H9 (cell line): ENCODE data around the gene CREB5. TPM values are rescaled to one million over a fixed set of nuclear protein-coding genes. Genes with fewer than 3 reads are reported as not detected.
A peak's percentile ranks its signal among the peaks of the same experiment; 100 is the strongest.

Source experiments
- DNase-seq: peaks from one replicate; pipeline ENCODE4 v3.0.0-alpha.2; 2017
- H2AFZ ChIP-seq: one replicate; pipeline ENCODE4 v1.6.1; 2013; ENCODE audit warnings: mild to moderate bottlenecking, low read length, control low read depth, moderate library complexity
- H2AK5ac ChIP-seq: 2 replicates; pipeline ENCODE4 v1.6.1; 2013; ENCODE audit warnings: low read length, control low read depth, mixed read lengths; ENCODE audit not compliant: insufficient read length
- H2BK120ac ChIP-seq: one replicate; pipeline ENCODE4 v1.6.1; 2013; ENCODE audit warnings: low read depth, mild to moderate bottlenecking, low read length, control low read depth, inconsistent platforms; ENCODE audit not compliant: poor library complexity, severe bottlenecking
- H2BK12ac ChIP-seq: 2 replicates; pipeline ENCODE4 v1.6.1; 2013; ENCODE audit warnings: low read length, control low read depth, mixed read lengths, low read depth; ENCODE audit not compliant: insufficient read length
- H2BK15ac ChIP-seq: 2 replicates; pipeline ENCODE4 v1.6.1; 2013; ENCODE audit warnings: low read depth, low read length, control low read depth
- H2BK20ac ChIP-seq: one replicate; pipeline ENCODE4 v1.6.1; 2013; ENCODE audit warnings: low read depth, mild to moderate bottlenecking, low read length, control low read depth, inconsistent platforms; ENCODE audit not compliant: poor library complexity, severe bottlenecking
- H2BK5ac ChIP-seq: 2 replicates; pipeline ENCODE4 v1.6.1; 2013; ENCODE audit warnings: low read length, control low read depth, mixed read lengths; ENCODE audit not compliant: insufficient read length
- H3K14ac ChIP-seq: 2 replicates; pipeline ENCODE4 v1.6.1; 2013; ENCODE audit warnings: low read length, control low read depth; ENCODE audit not compliant: insufficient read depth
- H3K18ac ChIP-seq: 2 replicates; pipeline ENCODE4 v1.6.1; 2013; ENCODE audit warnings: low read depth, mild to moderate bottlenecking, mixed read lengths, low read length, control low read depth; ENCODE audit not compliant: insufficient read length
- H3K23ac ChIP-seq: 2 replicates; pipeline ENCODE4 v1.6.1; 2013; ENCODE audit warnings: low read length, control low read depth, mixed read lengths, low read depth; ENCODE audit not compliant: insufficient read length
- H3K23me2 ChIP-seq: 2 replicates; pipeline ENCODE4 v1.6.1; 2013; ENCODE audit warnings: low read depth, mild to moderate bottlenecking, mixed read lengths, low read length, control low read depth; ENCODE audit not compliant: insufficient read length, poor library complexity, severe bottlenecking
- H3K27ac ChIP-seq: 2 replicates; pipeline ENCODE4 v1.5.1; 2013; ENCODE audit warnings: low read length, control low read depth, mixed read lengths, low read depth; ENCODE audit not compliant: insufficient read length
- H3K27me3 ChIP-seq: 2 replicates; pipeline ENCODE4 v1.6.1; 2013; ENCODE audit warnings: low read length, control low read depth, inconsistent platforms; ENCODE audit not compliant: insufficient read depth
- H3K4ac ChIP-seq: 2 replicates; pipeline ENCODE4 v1.6.1; 2013; ENCODE audit warnings: low read depth, mild to moderate bottlenecking, control low read depth, inconsistent platforms, low read length, moderate library complexity
- H3K4me1 ChIP-seq: 2 replicates; pipeline ENCODE4 v1.6.1; 2013; ENCODE audit warnings: low read length, control low read depth, inconsistent platforms; ENCODE audit not compliant: insufficient read depth
- H3K4me2 ChIP-seq: 2 replicates; pipeline ENCODE4 v1.6.1; 2013; ENCODE audit warnings: low read length, control low read depth, mixed read lengths; ENCODE audit not compliant: insufficient read length, insufficient read depth
- H3K56ac ChIP-seq: 2 replicates; pipeline ENCODE4 v1.6.1; 2013; ENCODE audit warnings: low read depth, mild to moderate bottlenecking, mixed read lengths, low read length, control low read depth; ENCODE audit not compliant: insufficient read length
- H3K79me1 ChIP-seq: 2 replicates; pipeline ENCODE4 v1.6.1; 2013; ENCODE audit warnings: low read depth, mild to moderate bottlenecking, moderate library complexity, low read length, control low read depth, inconsistent platforms; ENCODE audit not compliant: insufficient read depth, poor library complexity, severe bottlenecking
- H3K79me2 ChIP-seq: 2 replicates; pipeline ENCODE4 v1.6.1; 2013; ENCODE audit warnings: low read length, control low read depth, inconsistent platforms; ENCODE audit not compliant: insufficient read depth
- H3K9ac ChIP-seq: 2 replicates; pipeline ENCODE4 v1.6.1; 2013; ENCODE audit warnings: low read length, control low read depth, mixed read lengths; ENCODE audit not compliant: insufficient read length; ENCODE audit errors: extremely low read depth
- H3K9me3 ChIP-seq: one replicate; pipeline ENCODE4 v1.6.1; 2013; ENCODE audit warnings: low read depth, low read length, inconsistent platforms; ENCODE audit not compliant: control insufficient read depth
- H3T11ph ChIP-seq: one replicate; pipeline ENCODE4 v1.6.1; 2013; ENCODE audit warnings: mild to moderate bottlenecking, low read length, control low read depth, inconsistent platforms
- H4K20me1 ChIP-seq: one replicate; pipeline ENCODE4 v1.6.1; 2013; ENCODE audit not compliant: control insufficient read depth, insufficient read length, insufficient read depth
- H4K5ac ChIP-seq: 2 replicates; pipeline ENCODE4 v1.6.1; 2013; ENCODE audit warnings: low read depth, mild to moderate bottlenecking, mixed read lengths, low read length, control low read depth; ENCODE audit not compliant: insufficient read length
- H4K8ac ChIP-seq: replicated peaks from 2 replicates; pipeline ENCODE4 v1.6.1; 2013; ENCODE audit warnings: low read length, control low read depth, mixed read lengths, low read depth; ENCODE audit not compliant: insufficient read length
- H4K91ac ChIP-seq: 2 replicates; pipeline ENCODE4 v1.6.1; 2013; ENCODE audit warnings: low read depth, mild to moderate bottlenecking, moderate library complexity, mixed read lengths, low read length, control low read depth; ENCODE audit not compliant: insufficient read length
- H3K27ac Mint-ChIP-seq, 3 experiments: 2 replicates in 2 of 3; 3 replicates in 1 of 3; pipeline ENCODE4 v1.8.0; 2020 to 2021; ENCODE audit warnings: mixed read lengths in 3 of 3, mild to moderate bottlenecking in 1 of 3, moderate library complexity in 1 of 3
- H3K27me3 Mint-ChIP-seq: 2 replicates; pipeline ENCODE4 v1.8.0; 2021; ENCODE audit warnings: low read depth, mild to moderate bottlenecking, moderate library complexity, mixed read lengths
- H3K36me3 Mint-ChIP-seq, 3 experiments: 2 replicates in 2 of 3; 3 replicates in 1 of 3; pipeline ENCODE4 v1.8.0; 2020 to 2021; ENCODE audit warnings: low read depth in 3 of 3, mixed read lengths in 3 of 3; ENCODE audit not compliant: insufficient read depth in 1 of 3
- H3K4me1 Mint-ChIP-seq, 2 experiments: 2 replicates each; pipeline ENCODE4 v1.8.0; 2020; ENCODE audit warnings: mixed read lengths in 2 of 2
- H3K4me3 Mint-ChIP-seq, 2 experiments: 2 replicates in 1 of 2; 3 replicates in 1 of 2; pipeline ENCODE4 v1.8.0; 2020 to 2021; ENCODE audit warnings: mild to moderate bottlenecking in 2 of 2, mixed read lengths in 2 of 2, moderate library complexity in 1 of 2
- H3K9me3 Mint-ChIP-seq, 2 experiments: 2 replicates in 1 of 2; 3 replicates in 1 of 2; pipeline ENCODE4 v1.8.0; 2020; ENCODE audit warnings: mild to moderate bottlenecking in 2 of 2, mixed read lengths in 2 of 2, moderate library complexity in 1 of 2
- WGBS: extraction: QIAGEN DNeasy Blood & Tissue Kit; methylation state at CpG from one replicate; pipeline ENCODE4 v1.1.7; 2013; ENCODE audit warnings: missing lambda C conversion rate, low lambda C conversion rate, mixed read lengths; ENCODE audit not compliant: insufficient read length; ENCODE audit errors: extremely low coverage; 5-methylcytosine and 5-hydroxymethylcytosine counted together
- total RNA-seq: library from RNA; stranded (reverse); gene quantifications from 2 replicates; pipeline ENCODE4 v1.2.1, GENCODE V29; 2021
- TF ChIP-seq, protein P1 (sequence below): fragments of 200-600 bp; sonication (generic); conservative IDR thresholded peaks from 3 replicates; pipeline ENCODE4 v1.8.0; 2021; ENCODE audit warnings: antibody characterized with exemption, mild to moderate bottlenecking

The CREB5 gene
- total RNA-seq, 1 experiment from 2014 or later, result 4.0 TPM

DNA sequence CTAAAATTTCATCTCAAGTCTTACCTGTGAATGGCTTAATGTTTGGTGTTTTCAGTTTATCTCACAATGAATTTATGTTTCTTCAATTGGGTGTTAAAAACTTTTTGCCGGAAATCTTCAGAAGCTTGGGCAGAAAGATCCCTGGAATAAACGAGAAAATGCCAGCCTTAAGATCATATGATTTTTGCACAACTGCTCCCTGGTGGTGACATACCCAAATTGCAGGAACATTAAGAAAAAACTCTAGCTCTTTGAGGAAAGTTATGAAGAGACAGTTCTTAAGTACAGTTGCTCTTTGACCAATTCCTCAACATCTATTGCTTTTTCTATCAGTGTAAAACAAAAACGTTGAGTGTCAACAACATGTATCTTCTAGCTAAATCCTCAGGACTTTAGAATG lies 48.2 kb upstream of the CREB5 start:
- H3K4me1 Mint-ChIP-seq, result peaks cover 14 to 15% of the 10 kb centered on the region in 2 experiments
- Histone ChIP-seq H2BK120ac (no peak overlapping the region), H3K23ac (no peak overlapping the region), H3K27me3 (no peaks in the 10 kb centered on the region), H2BK20ac (no peak overlapping the region), H3K4me1 (no peaks in the 10 kb centered on the region), H2BK5ac (no peak overlapping the region), H3K79me1 (no peaks in the 10 kb centered on the region), H3K18ac (no peak overlapping the region), H3T11ph (no peak overlapping the region), H3K9me3 (no peaks in the 10 kb centered on the region), H4K91ac (no peak overlapping the region), H3K9ac (no peak overlapping the region), H3K23me2 (no peaks in the 10 kb centered on the region), H4K8ac (no peak overlapping the region), H3K56ac (no peak overlapping the region), H3K27ac (no peak overlapping the region), H3K14ac (no peak overlapping the region), H3K4me2 (no peak overlapping the region), H4K5ac (no peak overlapping the region), H2BK12ac (no peak overlapping the region), H2AFZ (no peak overlapping the region), H2AK5ac (no peak overlapping the region), H3K79me2 (no peaks in the 10 kb centered on the region), H4K20me1 (no peaks in the 10 kb centered on the region), H2BK15ac (no peak overlapping the region), H3K4ac (no peak overlapping the region)
- no peaks in the 10 kb centered on the region; the same call in 1 of the 2 replicates for H3K27me3 Mint-ChIP-seq
- DNase-seq, result no peak
- no peak overlapping the region for H3K27ac Mint-ChIP-seq
- TF ChIP-seq, protein P1, sequence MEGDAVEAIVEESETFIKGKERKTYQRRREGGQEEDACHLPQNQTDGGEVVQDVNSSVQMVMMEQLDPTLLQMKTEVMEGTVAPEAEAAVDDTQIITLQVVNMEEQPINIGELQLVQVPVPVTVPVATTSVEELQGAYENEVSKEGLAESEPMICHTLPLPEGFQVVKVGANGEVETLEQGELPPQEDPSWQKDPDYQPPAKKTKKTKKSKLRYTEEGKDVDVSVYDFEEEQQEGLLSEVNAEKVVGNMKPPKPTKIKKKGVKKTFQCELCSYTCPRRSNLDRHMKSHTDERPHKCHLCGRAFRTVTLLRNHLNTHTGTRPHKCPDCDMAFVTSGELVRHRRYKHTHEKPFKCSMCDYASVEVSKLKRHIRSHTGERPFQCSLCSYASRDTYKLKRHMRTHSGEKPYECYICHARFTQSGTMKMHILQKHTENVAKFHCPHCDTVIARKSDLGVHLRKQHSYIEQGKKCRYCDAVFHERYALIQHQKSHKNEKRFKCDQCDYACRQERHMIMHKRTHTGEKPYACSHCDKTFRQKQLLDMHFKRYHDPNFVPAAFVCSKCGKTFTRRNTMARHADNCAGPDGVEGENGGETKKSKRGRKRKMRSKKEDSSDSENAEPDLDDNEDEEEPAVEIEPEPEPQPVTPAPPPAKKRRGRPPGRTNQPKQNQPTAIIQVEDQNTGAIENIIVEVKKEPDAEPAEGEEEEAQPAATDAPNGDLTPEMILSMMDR, result peak; percentile 70
- peaks cover 8 to 15% of the 10 kb centered on the region in 2 experiments for H3K9me3 Mint-ChIP-seq
- H3K4me3 Mint-ChIP-seq, result no peak overlapping the region
- WGBS, result no CpG with 5 or more reads among the region's 3 CpGs
- peaks cover 2 to 11% (median 11%) of the 10 kb centered on the region in 3 experiments; a peak in 6 of 7 replicates for H3K36me3 Mint-ChIP-seq
